CD4-positive, alpha-beta T cell treated with Interleukin-21 for 1 hour (primary cell): ENCODE data around the gene MACROD2.
"Not testable (repeated sequence)": the region's sequence is repeated elsewhere in the genome, so short reads cannot be mapped to it uniquely, and the experiment has no call there.

ENCODE experiments used
- DNase-seq: peaks from one replicate; pipeline ENCODE4 v3.0.0-alpha.2; 2020

Gene MACROD2

DNA sequence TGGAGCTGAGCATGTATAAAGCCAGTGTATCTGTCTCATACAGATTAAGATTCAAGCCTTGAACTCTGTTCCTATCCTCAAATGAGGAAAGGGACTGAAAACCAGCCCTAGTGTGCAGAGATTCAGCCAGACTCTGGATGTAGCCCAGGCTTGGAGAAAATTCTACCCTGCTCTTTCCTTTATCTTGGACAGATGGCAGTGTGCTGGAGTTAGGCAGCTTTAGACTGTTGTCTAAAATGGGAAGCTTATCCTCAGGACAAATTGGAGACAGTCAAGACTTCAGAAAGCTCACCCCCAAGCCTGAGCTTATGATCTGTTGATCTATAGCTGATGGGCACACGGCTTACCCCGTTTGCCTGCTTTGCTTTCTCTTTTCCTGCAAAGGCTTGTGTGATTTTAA lies 1520.4 kb downstream of the MACROD2 start:
- no peak for DNase-seq

DNA sequence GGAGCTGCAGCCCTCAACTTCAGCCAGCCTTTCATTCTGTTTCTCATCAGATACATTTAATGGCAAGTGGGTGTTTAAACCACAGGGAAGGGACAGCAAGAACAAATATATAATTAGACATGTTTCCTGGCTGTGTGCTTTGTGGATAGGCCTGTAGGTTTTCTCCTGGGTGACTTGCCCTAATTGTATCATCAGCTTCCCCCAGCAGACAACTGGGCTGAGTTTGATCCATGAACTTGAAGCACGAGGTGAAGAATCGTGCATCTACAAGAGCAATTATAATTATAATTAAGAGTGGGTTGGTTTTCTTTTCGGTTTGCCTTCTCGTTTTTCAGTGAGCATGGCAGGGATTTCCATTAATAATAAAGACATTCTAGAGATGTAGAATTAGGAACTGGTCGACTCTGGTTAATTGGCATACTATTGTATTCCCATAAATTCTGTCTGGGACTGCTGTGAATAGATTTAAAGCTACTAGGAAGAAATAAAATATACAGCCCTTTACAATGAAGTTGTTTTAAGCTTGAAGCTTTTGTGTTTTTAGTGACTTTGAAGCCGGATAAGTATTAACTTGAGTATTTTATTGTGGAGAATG lies 1525.7 kb downstream of the MACROD2 start:
- no peak for DNase-seq

DNA sequence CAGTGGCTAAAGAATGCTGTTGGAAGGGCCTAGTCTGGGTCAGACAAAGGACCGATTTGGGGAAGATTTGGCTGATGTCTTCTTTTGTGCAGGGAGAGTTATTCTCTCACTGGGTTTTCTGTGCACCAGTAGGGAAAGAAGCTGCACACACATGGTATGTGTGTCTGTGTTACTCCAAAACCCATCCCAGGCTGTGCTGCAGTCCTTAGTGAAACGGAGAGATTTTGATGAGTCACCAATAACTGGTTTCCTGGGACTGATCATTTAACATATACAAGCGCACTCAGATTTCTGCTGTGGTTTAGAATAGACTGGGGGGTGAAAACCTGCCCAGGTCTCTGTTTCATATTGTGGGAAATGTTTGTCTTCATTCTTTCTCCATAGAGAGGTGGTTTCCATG lies 1528.1 kb downstream of the MACROD2 start:
- DNase-seq, result no peak

DNA sequence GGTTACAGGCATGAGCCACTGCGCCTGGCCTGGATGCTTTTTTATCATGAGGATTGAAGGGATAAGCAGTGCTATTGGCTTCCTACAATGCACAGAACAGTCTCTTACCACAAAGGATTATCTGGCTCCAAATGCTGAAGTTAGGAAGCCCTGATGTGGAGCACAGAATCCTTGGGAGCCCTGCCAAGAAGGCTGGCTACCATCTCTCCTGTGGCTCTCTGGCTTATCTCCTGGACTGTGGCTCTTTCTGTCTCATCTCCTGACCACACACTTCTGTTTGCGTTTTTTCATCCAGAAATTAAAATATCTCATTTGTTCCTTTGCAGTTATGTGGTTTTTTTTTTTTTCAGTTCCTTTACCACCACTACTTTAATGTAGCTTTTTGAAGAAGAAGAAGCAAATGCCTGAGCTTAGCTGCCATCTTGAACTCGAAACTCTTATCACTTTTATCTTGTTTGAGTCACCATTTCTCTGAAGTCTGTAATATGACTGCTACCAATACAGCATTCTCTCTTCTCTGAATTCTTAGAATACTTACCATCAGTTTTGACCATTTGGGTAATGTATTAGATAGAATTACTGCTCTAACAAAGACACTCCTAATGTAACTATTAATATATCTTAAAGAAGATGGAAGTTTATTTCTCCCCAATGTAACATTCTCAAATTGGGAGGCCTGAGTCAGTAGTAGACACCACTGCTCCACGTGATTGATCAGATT lies 1533.2 kb downstream of the MACROD2 start:
- no peak for DNase-seq

DNA sequence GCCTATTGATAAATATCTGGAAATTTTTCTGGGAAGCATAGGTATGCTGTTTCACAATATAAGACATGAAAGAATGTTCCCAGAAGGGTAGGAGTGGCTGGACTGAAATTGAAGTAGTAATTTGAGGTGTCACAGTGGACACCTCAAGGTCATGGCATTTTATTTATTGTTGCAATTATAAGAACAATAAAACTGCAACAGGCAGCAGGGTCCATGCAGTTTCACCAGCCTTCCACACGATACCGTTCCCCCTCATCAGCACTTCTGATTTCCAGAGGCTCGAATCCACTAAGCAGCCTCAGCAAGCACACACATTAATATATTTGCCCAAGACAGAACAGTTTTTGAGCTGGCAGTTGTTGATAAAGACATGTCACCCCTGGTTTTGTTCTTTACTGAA lies 1540.5 kb downstream of the MACROD2 start:
- no peak for DNase-seq

DNA sequence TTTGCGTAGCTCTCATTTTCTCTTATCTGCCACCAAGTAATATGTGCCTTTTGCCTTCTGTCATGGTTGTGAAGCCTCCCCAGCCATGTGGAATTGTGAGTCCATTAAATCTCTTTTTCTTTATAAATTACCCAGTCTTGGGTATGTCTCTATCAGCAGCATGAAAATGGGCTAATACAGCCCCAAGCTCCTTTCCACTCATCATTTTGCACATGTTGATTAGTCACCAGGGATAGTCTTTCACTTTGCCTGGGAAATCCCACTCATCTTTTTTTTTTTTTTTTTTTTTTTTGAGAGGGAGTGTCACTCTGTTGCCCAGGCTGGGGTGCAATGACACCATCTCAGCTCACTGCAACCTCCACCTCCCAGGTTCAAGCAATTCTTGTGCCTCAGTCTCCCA lies 1541.9 kb downstream of the MACROD2 start:
- DNase-seq, result not testable (repeated sequence)

DNA sequence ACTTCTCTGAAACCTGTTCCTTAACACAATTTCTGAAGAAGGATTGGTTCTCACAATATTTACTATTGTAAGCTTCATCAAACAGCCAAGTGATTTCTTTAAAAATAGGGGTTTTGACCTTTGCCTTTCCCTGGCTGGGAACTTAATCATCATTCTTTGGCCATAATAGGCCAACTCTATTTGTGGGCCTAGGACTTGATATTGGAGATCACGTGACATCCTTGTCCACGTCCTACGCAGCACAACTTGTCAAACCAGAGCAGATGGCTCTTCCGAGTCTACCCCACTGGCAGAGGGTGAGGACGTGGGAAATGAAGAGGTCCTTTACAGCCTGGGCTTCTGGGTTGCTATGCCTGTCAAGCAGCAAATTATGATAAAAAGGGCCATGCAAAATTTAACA lies 1547.3 kb downstream of the MACROD2 start:
- DNase-seq, result no peak

DNA sequence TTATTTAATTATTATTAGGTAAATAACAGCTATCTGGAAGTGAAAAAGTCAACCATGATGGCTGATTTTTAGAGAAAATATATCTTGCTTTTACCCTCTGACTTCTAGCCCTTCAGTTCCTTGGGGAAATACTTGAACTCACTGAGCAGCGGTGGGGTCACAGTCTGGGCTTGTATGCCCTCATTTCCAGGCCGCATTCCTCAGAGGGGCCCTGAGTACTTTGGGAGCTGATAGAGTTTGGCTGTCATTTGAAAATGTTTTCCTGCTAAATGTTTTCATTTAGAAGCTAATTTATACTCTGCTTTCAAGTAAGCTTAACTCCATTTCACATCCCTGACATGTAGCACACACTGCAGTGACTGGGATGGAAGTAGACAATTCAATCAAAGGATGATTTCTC lies 1549.4 kb downstream of the MACROD2 start:
- DNase-seq, result no peak

DNA sequence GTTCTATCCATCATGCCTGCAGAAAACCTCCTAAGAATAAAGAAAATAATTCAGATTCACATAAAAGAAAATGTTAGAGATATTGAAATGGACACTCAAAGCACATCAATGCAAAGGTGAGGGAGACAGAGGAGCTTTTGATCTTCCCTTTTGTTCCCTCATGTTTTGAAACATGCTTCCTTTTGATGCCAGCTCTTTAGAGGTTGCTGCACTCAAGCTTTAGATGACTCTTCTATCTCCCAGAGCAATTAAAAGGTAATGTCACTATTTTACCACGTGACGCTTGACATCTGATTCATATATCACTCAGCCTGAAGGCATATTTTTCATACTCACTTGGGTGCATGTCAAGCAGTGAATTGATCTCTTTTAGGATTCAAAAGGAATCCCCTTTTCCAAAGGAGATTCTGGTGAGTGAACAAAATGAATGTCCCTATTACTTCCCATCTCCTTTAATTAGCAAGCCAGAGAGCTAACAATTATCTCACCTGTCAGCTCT lies 1551.3 kb downstream of the MACROD2 start:
- DNase-seq, result no peak

DNA sequence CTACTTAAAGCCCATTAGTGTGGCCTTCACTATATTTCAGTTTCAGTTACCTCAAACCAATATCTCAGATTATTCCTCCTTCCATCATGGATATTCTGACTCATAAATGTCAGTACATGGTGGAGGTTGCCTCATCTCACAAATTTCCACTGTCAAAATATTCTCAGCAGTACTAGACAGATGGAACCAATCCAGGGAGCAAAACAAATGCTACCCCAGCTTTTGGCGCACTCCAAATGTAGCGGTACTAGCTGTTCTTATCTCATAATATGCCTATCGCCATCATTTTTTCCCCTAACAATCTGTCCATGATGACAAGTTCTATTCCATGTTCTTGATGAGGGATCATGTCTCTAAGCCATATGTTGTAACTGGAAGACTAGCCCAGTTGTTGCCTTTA lies 1551.8 kb downstream of the MACROD2 start:
- DNase-seq, result no peak

DNA sequence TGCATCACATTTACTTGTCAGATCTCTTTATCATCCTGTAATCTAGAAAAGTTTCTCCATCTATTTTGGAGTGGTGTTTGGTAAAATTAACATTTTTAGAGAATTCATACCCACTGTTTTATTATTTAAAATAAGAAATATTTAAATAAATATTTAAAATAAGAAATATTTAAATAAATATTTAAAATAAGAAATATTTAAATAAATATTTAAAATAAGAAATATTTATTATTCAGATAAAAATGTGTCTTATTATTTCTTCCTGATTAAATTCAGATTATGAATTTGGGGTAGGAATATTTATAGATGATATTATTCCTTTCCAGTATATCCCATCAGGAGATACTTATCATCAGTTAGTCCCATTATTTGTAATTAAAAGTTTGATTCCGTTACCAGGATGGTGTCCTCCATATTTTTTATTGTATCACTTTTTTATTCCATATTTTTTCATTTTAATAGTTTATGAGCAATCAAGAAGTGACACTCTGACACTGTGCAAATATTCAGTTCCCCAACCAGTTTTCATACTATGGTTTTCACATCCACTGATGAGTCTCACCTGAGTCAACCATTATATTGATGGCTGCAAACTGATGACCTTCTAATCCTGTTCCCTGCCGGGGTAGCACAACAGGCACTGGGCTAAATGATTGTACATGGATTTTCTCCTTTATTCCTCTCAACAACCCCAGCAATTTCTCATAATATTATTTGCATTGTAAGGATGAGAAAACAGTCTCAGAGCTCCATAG lies 1555.0 kb downstream of the MACROD2 start:
- no peak for DNase-seq

DNA sequence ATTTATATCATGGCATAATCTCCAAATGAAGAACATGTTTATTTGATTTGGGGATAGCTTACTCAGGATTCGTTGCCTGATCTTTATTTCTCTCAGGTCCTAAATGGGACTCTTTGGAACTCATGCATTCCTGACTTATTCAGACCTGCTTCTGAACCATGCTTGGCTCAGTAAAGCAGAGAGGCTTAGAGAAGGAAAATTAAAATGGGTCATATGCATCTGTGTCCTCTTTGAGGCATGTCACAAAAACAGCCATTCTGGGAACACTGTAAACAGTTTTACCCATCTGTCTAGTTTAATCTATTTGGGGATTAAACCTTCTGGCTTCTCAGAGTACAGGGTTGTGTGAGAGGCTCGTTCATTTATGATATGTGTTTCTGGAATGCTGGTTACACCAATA lies 1560.6 kb downstream of the MACROD2 start:
- no peak for DNase-seq

DNA sequence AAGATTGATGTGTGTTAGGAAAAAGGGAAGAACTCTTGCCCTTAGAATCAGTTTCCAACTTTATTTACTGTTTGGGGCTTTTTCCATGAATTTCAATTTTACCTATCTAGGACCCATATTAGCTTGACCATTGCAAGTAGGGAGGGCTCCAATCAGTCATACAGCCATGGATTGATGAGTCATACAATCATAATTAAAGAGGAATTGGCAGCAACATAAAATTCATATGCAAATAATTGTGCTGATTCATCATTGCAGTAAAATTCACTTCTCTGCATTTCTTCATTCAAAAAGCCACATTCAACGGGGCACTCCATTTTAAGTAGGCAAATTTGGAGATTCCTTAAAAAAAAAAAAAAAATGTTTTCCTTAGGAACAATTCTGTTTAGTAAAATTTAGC lies 1561.6 kb downstream of the MACROD2 start:
- no peak for DNase-seq

DNA sequence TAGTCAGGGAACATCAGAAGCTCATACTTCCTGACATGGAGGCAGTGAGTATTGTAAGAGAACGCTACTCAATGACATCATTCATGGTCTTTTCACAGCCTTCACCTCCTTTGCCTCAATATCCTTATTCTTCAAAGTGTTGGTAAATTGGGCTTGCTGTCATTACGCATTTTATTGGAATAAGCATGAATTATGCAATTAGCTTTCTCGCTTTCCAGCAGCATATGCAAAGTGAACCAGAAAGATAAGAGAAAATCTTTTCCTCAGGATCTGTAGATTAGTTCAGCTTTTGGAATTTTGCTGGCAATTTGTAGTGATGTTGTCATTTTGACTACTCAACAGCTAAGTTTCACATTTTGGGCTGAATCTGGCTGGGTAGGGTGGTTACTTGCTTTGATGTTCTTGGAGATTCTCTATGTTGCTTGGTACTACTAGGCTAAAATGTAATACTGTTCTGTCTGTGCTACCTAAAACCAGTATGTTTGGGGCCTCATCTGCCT lies 1565.8 kb downstream of the MACROD2 start:
- DNase-seq, result no peak

DNA sequence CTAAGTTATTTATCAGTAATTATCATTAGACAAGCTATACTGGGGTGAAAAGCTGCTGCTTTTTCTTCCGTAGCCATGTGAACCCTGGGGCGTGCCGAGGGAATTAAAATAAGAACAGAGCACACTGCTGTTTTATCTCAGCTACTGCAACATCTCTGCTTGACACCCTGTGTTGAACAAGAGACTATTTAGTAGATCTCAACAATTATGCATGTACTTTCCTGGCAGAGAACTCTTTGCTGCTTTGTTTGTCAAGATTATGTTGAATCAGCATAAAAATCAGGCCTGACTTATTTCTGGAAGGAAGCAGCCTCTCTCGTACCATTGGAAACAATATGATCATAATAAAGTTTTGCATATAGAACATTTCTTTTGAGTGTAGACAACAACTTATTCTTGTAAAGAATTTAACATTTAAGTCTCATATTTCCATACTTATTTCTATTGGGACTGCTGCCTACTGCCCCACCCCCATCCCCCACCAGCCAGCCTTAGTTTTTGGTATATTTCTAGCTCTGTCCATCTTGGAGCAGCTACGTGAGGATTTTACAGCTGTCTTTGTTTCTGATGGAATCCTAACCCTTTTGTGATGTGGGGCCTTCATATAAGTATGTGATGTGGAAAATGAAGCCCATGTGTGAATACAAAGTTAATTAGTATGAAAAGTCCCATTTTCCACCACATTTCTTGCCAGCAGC lies 1566.5 kb downstream of the MACROD2 start:
- DNase-seq, result no peak

DNA sequence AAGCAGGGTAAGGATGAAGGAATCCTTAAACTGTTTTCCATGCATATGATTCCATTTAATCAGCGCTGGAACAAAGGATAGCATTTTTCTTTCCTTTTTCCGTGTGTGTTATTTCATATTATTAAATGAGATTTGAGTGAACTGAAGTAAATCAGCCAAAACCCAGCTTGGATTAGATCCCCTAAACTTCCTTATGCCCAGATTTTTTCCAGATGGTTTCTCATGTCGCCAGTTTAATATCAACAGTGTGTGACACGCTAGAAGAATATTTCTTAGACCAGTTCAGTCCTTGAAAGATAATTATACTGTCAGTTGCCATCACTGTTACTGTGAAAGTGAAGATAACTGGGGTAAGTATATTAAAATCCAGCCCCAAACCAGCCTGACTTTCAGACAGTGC lies 1568.5 kb downstream of the MACROD2 start:
- no peak for DNase-seq

DNA sequence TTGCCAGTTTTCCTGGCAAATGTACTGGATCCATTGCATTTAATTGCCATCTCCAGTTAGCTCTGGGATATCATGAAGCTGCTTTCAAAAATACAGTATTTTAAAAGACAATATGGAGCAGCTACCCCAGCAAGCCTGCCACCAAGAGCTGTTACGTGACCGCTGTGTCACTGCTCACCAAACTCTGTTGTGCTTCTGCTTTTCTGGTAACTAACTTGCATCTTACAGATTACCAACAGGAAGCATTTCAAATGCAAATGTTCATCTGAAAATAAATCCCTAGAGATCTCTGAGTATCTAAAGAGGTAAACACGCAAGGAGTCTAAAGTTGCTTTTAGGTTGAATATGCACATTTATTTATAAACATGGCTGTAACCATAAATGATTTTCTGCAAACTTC lies 1569.7 kb downstream of the MACROD2 start:
- no peak for DNase-seq

DNA sequence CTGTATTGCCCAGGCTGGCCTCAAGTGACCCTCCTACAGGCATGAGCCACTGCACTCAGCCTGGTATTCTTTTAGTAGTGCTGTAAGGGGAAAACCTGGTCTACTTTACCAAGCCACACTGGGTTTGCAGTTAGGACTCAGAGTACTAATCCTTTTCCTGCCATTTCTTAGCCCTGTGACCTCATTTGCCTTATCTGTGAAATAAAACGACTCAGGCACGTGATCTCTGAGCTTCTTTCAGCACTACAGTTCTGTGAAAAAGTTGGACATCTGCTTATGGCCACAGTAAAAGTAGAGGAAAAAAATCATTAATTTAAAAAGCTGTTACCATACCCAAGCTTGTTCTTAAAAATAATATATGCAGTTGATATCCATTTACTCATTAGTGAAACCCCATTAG lies 1570.5 kb downstream of the MACROD2 start:
- DNase-seq, result no peak

DNA sequence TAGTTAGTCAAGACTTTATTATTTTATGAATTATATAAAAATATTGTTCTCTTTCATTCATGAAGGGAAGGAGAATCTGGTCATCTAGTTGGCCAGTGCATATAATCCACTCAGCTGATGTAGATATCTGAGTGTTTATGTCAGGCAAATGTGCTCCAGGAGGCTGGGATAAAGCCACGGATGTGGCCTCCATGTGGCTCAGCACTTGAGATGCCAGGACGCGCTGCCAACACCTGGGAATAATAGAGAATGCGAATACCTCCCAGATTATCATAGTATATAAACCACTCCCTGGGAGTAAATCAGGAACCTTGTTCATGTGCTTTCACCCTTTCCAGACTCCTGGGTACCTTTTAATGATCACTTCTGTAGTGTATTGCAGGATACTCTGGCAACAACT lies 1571.9 kb downstream of the MACROD2 start:
- DNase-seq, result no peak

DNA sequence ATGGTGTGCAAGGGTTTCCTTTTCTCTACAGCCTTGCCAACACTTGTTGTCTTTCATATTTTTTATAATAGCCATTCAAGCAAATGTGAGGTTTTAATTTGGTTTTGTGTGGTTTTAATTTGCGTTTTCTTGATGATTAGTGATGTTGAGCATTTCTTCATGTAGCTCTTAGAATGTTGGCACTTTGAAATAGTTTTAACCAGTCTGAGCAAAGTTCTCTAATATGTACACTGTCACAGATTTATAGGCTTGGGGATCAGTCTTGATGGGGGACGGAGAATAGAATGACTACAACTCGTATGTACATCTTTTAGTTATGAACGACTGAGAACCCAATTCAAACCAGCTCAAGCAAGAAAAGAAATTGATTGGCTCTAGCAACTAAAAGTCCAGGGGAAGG lies 1574.8 kb downstream of the MACROD2 start:
- no peak for DNase-seq

DNA sequence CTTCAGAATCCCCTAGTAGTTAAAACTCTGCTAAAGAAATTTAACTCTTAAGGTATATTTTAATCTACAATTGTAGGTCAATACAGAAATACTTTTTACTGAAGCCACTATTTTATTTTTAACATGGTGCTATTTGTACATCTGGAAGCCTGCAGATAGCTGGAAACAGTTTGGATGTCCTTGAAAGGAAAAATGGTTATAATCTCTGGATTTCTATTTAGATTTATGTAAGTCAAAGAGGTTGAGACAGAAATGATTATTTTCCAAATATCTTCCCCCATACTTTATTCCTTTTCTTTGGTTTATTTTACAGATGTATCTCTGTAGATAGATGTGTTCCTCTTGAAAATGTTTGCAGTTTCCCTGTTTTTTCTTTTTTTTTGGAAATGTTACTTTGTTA lies 1575.7 kb downstream of the MACROD2 start:
- no peak for DNase-seq

DNA sequence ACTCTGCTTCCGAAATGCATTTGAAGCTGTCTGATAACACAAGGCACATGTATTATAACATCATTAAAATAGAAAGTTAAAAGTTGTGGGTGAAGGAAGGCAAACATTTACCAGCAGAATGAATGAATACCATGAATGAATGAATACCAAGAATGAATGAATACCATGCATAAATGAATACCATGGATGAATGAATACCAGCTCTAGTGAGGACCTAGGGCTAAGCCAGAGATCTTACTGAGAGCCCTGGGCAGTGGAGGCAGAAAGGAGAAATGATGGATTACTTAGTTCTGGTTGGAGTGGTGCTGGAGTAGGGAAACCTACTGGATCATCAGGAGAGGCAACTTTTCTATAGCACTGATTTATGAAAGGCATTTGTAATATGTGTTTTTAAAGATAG lies 1579.9 kb downstream of the MACROD2 start:
- no peak for DNase-seq

DNA sequence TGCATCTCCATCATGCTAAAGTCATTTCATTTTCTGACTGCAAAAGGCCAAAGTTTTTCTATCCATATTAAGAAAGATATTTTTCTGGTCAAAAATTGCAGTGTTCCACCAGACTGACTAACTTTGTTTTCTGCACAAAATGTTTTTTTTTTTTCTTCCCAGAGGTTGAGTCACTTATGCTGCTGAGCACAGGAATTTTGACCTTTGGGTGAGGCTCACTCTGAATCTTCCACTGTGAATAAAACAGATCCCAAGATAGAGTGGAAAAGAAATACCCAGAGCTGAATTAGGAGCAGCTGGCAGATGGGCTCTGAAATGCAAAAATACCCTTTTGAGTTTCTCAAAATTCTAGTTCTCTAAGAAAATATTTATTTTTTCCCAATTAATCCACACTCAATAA lies 1581.1 kb downstream of the MACROD2 start:
- no peak for DNase-seq
